Neutrophil (primary cell): ENCODE data around the gene PIMREG.

Experiments
- H3K27ac ChIP-seq: fragments of 200-600 bp; sonication (generic); 2 replicates; pipeline ENCODE4 v1.5.1; 2016; ENCODE audit warnings: mild to moderate bottlenecking, moderate library complexity
- H3K27me3 ChIP-seq: fragments of 200-600 bp; sonication (generic); 2 replicates; pipeline ENCODE4 v1.6.0; 2016; ENCODE audit warnings: mild to moderate bottlenecking
- H3K36me3 ChIP-seq: fragments of 200-600 bp; sonication (generic); 2 replicates; pipeline ENCODE4 v1.5.1; 2017
- H3K4me1 ChIP-seq, 2 experiments: fragments of 200-600 bp in 1 of 2; sonication (generic) in 1 of 2; 1 replicate in 1 of 2; 2 replicates in 1 of 2; pipeline versions ENCODE4 v1.5.1 to v1.6.1; 2013 to 2016; ENCODE audit warnings: low read depth in 1 of 2, low read length in 1 of 2, mild to moderate bottlenecking in 1 of 2, moderate library complexity in 1 of 2; ENCODE audit not compliant: control insufficient read depth in 1 of 2, insufficient read depth in 1 of 2
- H3K4me3 ChIP-seq, 2 experiments: fragments of 200-600 bp in 1 of 2; sonication (generic) in 1 of 2; 1 replicate in 1 of 2; 2 replicates in 1 of 2; pipeline ENCODE4 v1.5.1; 2013 to 2016; ENCODE audit warnings: low read depth in 1 of 2, low read length in 1 of 2, mild to moderate bottlenecking in 1 of 2, moderate library complexity in 1 of 2
- H3K9me3 ChIP-seq: fragments of 200-600 bp; sonication (generic); 2 replicates; pipeline ENCODE4 v1.5.1; 2016
- TF ChIP-seq, protein P1 (sequence below): fragments of 200-600 bp; sonication (generic); IDR thresholded peaks from 2 replicates; pipeline ENCODE4 v1.5.1; 2016; ENCODE audit warnings: antibody characterized with exemption

Gene PIMREG

DNA sequence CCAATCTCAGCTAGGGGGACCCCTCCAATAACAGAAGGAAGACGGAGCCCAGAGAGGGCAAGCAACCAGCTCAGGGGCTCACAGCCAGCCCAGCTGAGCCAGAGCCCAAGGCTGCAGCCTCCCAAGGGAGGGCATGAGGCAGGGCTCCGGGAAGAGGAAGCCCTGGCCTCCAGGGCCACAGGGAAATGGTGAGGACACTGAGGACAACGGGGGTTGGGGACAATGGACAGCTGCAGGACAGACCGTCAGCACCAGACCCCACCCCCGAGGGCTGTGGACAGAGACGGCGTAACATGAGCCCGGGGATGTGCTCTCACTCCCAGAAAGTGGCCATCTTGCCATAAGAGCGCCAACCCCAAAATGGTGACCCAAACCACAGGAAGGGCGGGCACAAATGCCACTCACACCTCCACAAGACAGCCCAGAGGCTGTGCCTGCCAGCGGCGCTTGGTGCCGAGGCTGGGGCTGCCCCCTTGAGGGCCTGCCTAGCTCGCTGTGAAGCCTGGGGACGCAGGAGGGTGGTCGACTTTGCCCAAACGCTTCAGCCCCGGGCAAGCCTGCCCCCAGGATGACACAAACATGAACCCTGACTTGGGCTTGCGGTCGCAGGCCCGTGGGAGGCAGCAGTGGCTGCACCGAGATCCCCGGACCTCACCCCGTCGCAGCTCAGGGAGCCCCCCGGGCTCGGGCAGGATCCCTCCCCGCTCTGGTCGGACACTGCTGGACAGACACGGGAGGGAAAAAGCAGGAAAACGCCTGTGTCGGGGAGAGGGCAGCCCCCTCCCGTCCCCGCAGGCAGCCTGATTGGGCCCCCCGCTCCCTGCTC, 10.5 kb downstream of the PIMREG start:
- TF ChIP-seq, protein P1, sequence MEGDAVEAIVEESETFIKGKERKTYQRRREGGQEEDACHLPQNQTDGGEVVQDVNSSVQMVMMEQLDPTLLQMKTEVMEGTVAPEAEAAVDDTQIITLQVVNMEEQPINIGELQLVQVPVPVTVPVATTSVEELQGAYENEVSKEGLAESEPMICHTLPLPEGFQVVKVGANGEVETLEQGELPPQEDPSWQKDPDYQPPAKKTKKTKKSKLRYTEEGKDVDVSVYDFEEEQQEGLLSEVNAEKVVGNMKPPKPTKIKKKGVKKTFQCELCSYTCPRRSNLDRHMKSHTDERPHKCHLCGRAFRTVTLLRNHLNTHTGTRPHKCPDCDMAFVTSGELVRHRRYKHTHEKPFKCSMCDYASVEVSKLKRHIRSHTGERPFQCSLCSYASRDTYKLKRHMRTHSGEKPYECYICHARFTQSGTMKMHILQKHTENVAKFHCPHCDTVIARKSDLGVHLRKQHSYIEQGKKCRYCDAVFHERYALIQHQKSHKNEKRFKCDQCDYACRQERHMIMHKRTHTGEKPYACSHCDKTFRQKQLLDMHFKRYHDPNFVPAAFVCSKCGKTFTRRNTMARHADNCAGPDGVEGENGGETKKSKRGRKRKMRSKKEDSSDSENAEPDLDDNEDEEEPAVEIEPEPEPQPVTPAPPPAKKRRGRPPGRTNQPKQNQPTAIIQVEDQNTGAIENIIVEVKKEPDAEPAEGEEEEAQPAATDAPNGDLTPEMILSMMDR = no peak
- Histone ChIP-seq H3K36me3 (no peaks in the 10 kb centered on the region), H3K27ac (no peak overlapping the region), H3K9me3 (no peaks in the 10 kb centered on the region), H3K4me1 (no peaks in the 10 kb centered on the region), H3K4me3 (no peak overlapping the region), H3K27me3 (peaks cover 81% of the 10 kb centered on the region)

DNA sequence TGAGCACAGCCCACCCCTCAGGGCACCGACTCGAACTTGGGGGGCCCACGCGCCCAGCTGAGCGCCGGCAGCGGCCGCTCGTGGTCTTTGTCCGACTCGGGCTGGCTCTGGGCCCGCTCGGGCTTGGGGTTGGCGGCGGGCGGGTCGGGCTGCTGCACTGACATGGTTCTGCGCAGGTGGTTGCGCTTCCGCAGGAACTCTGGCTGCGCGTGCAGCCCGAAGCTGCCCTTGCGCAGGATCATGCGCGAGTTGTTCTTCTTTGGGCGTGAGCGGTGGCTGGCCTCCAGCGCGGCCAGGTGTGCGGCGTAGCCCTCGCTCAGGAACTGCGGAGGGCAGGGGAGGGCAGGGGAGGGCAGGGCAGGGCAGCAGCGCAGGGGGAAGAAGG, 11.1 kb downstream of the PIMREG start:
- Histone ChIP-seq H3K4me1 (no peaks in the 10 kb centered on the region), H3K4me3 (no peak overlapping the region), H3K9me3 (no peaks in the 10 kb centered on the region), H3K36me3 (no peaks in the 10 kb centered on the region), H3K27me3 (peaks cover 80% of the 10 kb centered on the region), H3K27ac (no peak overlapping the region)
- TF ChIP-seq, protein P1 = no peak

DNA sequence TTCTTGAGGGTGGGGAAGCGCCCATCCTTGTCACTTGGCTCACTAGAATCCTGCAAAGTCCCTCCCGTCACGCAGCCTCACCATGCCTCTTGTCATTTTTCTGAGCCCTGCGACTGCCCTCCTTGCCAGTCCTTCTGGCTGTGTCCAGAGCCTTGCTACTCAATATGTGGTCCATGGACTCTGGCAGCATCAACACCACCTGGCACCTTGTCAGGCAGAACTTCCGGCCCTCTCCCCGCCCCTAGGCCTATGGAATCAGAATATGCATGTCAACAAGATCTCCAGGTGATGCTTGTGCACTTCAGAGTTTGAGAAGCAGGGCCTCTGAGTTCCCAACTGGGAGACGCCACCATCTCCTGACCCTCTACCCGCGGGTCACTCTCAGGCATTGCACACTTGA, 12.1 kb downstream of the PIMREG start:
- Histone ChIP-seq H3K36me3 (no peaks in the 10 kb centered on the region), H3K27ac (no peak overlapping the region), H3K9me3 (no peaks in the 10 kb centered on the region), H3K27me3 (peaks cover 70% of the 10 kb centered on the region), H3K4me3 (no peak overlapping the region), H3K4me1 (no peaks in the 10 kb centered on the region)
- TF ChIP-seq, protein P1 = no peak

DNA sequence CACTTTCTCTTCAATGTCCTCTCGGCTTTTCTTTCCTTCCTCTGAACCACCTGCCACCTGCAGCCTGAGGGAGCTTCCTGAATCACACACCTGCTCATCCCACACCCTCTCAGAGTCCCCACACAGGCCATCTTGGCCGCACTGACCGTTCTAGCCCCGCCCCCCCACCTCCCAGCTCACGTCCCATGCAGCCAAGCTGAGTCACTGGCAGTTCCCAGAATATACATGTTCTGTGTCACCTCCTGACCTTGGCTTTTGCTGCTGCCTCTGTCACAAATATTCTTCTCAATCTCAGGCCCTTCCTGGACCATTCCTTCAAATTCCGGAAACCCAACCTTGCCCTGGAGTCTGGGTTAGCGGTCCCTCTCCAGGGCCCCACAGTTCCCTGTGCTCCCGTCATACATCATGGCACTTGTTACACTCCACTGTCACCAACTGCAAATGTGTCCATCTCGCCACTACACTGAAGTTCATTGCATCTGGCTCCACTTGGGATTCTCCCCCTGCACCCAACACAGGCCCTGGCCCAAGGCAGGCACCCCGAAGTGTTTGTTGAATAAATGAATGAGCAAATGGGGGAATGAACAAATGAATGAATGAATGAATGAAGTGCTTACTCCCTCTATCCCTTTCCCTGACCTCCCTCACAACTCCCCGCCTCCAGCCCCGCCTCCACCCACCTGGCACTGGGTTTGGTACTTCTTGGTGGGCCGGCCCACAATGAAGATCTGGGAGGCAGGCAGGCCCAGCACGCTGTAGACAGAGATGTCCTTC, 12.8 kb downstream of the PIMREG start:
- no peak overlapping the region for H3K27ac ChIP-seq
- TF ChIP-seq, protein P1 = no peak
- no peaks in the 10 kb centered on the region for H3K9me3 ChIP-seq
- no peaks in the 10 kb centered on the region for H3K4me1 ChIP-seq
- H3K4me3 ChIP-seq = no peak overlapping the region
- H3K27me3 ChIP-seq = peaks cover 62% of the 10 kb centered on the region
- H3K36me3 ChIP-seq = no peaks in the 10 kb centered on the region

DNA sequence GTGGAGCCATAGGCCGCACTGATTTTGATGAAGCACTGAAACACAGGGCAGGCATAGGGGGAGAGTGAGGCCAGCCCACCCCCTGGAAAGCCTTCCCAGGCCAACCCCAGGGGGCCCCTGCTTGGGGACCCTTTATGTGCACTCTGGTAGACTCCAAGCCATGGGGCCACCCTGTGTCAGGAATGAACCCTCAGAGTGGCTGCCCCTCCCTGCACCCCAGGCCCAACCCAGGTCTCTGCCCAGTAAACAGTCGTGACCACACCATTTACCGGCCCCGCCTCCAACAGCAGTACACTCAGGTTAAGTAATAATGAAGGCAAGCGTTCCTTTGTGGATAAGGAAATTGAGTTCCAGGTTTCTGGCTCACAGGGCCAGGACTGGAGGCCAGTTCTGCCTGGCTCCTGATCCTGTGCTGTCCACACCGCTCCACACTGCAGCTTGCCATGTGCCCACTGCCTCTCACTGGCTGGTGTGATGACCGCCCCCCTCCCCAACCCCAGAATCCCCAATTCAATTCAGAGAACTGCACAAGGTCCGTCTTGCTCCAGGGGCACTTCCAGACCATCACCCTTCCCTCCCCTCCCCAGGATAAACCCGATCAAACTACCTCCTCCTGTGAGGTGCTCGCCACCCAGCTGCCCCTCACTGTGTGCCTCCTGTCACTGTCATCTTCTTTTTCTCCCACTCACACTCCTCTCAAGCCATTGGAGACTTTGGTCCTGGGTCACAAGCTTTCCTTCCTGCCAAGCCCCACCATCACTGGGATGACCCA, 13.6 kb downstream of the PIMREG start:
- Histone ChIP-seq H3K27me3 (peaks cover 58% of the 10 kb centered on the region), H3K36me3 (no peaks in the 10 kb centered on the region), H3K9me3 (no peaks in the 10 kb centered on the region), H3K4me1 (no peaks in the 10 kb centered on the region), H3K27ac (no peak overlapping the region), H3K4me3 (no peak overlapping the region)
- TF ChIP-seq, protein P1 = no peak
